Dermis microvascular lymphatic vessel endothelial cell (primary cell): ENCODE results near the gene TSSC4. TPM values are rescaled to one million over a fixed set of nuclear protein-coding genes. Genes with fewer than 3 reads are reported as not detected.
"Not testable (repeated sequence)": the region's sequence is repeated elsewhere in the genome, so short reads cannot be mapped to it uniquely, and the experiment has no call there.

ENCODE experiments used
- DNase-seq, 2 donors: peaks; one replicate each; pipeline versions ENCODE4 v3.0.0 to v3.0.0-alpha.2; 2010; ENCODE audit warnings: low read depth in 2 of 2
- total RNA-seq: library from RNA; depleted of rRNA; stranded (reverse); fragments of >200 nt; gene quantifications from 2 replicates; pipeline ENCODE4 v1.2.1, GENCODE V29; 2014

TSSC4 gene
- 43.5 and 56.4 TPM in 2 replicates for total RNA-seq

GRCh38 chr11:2400069-2400761 lies at the start of gene TSSC4:
TSSC4 (plus strand) TSS chr11:2400750; CDS start chr11:2402634, 1,884 bp downstream.
- DNase-seq = peak; percentile 100

DNA sequence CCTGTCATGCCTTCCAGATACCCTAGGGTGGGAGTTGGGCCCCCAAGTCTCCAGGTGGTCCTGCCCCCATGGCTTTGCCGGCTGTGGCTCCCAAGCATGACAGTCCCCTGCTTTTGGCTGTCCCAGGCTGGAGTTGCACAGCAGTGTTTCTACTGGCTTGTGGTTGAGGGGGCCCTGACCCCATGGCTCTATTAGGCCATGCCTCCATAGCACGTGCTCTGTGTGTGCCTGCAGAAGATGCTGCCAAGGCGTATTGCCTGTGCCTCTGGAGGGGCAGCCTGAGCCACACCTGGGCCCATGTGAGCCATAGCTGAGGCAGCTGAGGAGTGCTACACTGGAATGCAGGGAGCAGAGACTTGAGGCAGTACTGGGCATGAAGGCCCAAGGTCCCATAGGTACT lies 48.8 kb upstream of the TSSC4 start:
- no peak for DNase-seq

GRCh38 chr11:2352420-2352819 lies 48.1 kb upstream of the TSSC4 start:
- no peak for DNase-seq

GRCh38 chr11:2355000-2355644 lies 45.4 kb upstream of the TSSC4 start:
- DNase-seq = no peak

GRCh38 chr11:2357246-2357645 lies 43.3 kb upstream of the TSSC4 start:
- DNase-seq = no peak

DNA sequence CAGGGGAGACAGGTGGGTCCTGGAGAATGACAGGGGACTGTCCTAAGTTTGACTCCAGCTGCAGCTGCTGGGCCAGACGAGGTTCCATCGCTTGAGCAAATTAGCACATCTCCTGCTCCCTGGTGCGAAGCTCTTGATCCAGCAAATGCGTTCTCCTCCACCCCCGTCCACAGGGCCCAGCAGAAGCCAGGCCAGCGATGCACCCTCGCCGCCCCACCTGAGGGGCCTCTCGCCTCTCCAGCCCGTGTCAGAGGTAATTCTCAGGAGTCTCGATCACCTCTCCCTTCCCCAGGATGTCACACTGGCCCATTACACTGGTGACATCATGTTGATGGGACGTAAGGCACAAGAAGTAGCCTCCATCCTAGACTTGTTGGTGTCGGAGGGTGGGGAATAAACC lies 42.9 kb upstream of the TSSC4 start:
- not testable (repeated sequence) for DNase-seq

GRCh38 chr11:2358754-2359442 lies 41.7 kb upstream of the TSSC4 start:
- no peak for DNase-seq

DNA sequence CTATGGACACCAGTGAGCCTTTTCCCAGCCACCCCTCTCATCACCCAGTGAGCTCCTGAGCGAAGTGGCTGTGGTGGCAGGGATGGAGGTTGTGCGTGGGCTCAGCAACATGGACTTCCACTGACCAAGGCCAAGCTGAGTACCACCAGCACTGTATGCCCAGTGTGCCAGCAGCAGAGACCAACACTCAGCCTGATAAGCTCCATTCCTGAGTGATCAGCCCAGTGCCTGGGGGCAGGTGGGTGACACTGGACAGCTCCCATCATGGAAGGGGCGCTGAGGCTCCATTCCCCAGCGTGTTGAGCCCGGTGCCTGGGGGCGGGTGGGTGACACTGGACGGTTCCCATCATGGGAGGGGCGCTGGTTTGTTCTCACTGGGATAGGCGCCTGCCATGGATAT lies 41.0 kb upstream of the TSSC4 start:
- no peak for DNase-seq

GRCh38 chr11:2360081-2360642 lies 40.4 kb upstream of the TSSC4 start:
- DNase-seq = no peak

DNA sequence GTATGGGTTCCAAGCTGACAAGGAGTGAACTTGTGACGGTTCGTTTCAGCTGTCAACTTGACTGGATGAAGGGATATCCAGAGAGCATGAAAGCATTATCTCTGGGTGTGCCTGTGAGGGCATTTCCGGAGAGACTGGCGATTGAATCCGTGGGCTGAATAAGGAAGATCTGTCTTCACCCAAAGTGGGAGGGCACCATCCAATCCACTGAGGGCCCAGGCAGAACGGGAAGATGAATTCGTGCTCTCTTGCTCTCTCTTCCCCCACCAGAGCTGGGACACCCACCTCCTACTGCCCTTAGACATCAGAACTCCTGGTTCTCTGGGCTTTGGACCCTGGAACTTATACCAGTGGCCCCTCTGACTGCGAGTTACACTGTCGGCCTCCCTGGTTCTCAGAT lies 39.0 kb upstream of the TSSC4 start:
- DNase-seq = no peak

DNA sequence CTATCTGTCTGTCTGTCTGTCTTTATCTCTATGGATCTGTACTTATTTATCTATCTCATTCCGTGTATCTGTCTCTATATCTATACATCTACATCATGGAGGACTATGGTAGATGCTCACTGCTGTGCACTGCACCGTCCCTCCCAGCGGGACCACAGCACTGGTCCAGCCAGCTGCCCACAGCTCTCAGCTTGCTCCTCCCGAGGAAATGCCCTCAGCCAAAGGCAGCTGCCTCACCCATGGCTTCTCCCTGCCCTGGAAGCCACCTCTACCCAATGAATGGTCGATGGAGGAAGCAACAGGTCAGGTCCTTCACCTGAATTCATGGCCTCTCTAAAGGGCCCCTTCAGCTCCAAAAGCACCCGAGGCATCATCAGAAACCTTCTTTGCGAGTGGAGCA lies 38.1 kb upstream of the TSSC4 start:
- DNase-seq = no peak

DNA sequence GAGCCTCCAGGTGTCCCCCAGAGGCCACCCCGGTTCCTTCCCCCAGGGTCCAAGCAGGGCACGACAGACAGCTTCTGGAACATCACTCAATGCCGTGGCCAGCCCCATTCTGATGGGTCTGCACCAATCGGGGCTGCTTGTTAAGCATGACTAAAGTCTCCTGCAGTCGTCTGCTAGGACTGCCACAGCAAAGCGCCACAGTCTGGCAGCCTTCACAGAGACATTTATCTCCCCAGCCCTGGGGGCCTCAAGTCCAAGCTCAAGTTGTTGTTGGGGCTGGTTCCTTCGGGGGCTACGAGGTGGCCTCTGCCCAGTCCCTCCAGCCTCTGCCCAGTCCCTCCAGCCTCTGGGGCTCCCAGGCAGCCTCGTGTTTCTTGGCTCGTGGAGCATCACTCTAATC lies 37.4 kb upstream of the TSSC4 start:
- DNase-seq = no peak

DNA sequence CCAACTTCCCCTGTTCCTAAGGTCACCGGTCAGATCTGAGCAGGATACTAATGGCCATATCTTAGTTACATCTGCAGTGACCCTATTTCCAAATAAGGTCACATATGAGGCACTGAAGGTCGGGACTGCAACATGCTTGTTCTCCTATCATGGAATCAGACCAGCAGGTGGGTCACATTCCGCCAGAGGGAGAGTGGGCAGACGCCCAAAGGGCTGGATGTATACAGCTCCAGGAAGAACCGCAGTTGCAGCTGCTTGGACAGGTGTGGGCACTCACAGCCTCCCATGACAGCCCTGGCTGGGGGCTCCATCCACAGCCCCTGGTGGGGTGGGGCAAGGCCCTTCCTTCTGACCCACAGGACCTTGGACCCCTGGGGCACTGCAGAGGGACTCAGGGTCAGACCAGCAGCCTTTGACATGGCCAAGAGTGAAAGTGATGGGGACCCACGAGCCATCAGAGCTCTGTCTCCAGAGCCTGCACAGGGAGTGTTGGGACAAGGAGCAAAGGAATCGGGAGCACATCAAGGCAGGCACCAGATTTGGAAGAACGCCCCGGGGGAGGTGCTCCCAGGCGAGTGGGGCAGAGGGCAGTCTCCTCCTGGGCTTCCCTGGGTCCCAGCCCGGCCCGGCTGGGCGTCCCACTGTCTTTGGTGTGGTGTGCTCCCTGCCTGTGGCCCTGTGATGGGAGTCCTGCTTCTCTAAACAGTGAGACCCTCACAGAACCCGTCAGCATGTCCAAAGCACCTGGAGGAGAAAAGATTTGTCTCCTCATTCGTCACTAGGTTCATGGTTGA lies 36.8 kb upstream of the TSSC4 start:
- no peak for DNase-seq

- DNase-seq = not testable (repeated sequence)
Measured at GRCh38 chr11:2364386-2364785, 36.2 kb upstream of the TSSC4 start.

DNA sequence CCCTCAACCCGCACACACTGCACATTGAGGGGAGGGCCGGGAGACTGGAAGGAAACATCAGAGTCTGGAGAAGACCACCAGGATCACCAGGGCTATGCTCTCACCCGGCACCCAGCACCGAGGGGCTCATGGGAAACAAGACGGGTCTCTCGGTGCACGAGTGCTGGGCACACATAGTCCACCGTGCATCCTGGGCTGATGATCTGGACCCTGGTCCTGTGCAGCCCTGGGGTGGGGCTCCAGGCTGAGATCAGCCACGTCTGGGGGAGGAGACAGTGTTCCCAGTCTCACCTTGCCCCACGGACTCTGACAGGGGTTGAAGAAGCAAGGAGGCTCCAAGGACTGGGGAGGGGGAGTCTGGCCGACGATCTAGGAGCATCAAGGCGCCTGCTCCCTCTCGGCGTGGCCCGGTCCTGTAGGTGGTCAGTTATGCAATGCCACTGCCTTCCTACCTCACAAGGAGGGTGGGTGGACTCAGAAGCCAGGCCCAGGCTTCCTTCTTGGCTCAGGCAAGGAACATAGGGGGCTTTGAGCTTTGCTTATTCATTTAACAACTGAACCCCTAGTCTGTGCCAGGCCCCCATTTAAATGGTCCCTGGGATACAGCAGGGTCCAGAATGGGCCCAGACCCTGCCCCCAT lies 34.9 kb upstream of the TSSC4 start:
- no peak for DNase-seq

- DNase-seq = no peak
Measured at GRCh38 chr11:2366276-2366675, 34.3 kb upstream of the TSSC4 start.

DNA sequence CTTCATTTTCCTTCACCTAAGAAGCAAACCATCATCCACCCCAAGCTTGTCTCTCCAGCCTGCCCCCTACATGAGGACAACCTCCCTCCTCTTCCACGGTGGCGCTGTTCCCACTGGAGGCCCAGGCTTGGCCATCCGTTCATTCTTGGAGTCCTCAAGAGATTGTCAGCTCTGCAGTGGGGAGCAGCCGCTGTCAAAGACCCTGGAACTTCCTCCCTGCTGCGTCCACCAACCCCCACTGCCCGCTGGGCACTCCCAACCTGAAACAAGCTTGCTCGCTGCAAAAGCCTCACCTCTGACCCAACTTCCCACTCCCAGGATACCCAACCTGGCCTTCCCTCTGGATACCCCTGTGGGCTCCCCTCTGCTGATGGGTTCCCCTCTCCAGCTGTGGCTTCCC lies 33.8 kb upstream of the TSSC4 start:
- DNase-seq = no peak

DNA sequence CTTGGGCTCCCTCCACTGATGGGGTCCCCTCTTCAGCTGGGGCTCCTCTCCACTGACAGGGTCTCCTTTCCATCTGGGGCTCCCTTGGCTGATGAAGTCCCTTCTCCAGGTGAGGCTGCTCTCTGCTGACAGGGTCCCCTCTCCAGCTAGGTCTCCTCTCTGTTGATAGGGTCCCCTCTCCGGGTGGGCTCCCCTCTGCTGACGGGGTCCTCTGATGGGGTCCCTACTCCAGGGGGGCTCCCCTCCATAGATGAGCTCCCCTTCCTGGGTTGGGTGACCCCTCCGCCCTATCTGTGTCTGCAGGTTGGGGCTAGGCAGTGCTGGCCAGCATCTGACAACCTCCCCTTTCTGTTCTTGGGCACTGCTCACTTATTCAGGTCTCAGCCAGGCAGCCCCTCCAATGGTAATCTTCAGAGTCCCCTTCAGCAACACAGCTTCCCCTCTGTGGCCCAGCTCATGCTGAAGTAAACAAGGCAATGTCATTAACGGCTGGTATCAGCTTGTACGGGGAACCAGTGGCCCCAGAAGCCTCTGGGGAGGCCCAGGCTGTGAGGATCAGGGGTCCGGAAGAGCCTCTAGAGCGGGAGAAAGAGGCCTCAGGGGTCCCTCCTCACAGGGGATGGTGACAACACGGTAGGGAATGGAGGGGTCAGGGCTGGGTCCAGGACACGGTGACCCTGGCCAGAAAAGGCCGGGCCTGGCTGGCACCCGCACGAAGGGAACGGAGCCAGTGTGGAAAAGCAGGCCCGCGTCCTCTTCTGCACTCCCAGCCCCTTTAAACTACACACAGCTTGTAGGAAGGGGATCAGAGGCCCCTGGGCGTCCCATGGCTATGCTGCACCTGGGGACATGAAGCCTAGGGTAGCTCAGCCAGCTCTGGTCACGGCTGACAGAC lies 33.0 kb upstream of the TSSC4 start:
- no peak for DNase-seq

GRCh38 chr11:2368178-2368850 lies 32.2 kb upstream of the TSSC4 start:
- no peak for DNase-seq

DNA sequence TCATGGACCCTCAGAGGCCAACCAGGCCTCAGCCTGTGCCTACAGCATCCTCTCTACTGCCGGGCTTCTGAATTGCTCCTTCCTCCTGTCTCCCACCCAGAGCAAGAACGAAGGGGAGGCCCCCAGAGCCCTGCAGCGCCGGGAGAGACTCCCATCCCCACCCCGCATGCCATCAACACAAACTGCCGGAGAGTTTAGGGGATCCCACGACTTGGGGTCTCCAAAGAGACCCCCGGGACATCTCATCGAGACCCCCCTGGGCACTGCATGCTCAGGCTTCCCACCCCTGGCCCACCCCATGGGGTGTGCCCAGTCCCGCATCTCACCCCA lies 31.7 kb upstream of the TSSC4 start:
- DNase-seq = no peak
